NCI-H146 treated with DMSO at 0.1 percent for 48 hours (cell line): ENCODE results near the gene COPE.

Source experiments
- DNase-seq: peaks from one replicate; lab custom pipeline; 2025; ENCODE audit not compliant: unreplicated experiment; lab: John Stamatoyannopoulos, UW

Gene COPE

GRCh38 chr19:18895038-18895823 lies 24.0 kb downstream of the COPE start:
- peak; percentile 68 for DNase-seq

- peak; percentile 59 for DNase-seq
Measured at GRCh38 chr19:18894254-18895037, 24.7 kb downstream of the COPE start.

- DNase-seq = no peak
Measured at GRCh38 chr19:18893587-18894253, 25.5 kb downstream of the COPE start.

GRCh38 chr19:18889949-18890745 lies 29.0 kb downstream of the COPE start:
- DNase-seq = no peak

- no peak for DNase-seq
Measured at GRCh38 chr19:18886972-18887371, 32.2 kb downstream of the COPE start.

- no peak for DNase-seq
Measured at GRCh38 chr19:18883526-18884304, 35.5 kb downstream of the COPE start.

GRCh38 chr19:18881491-18881890 lies 37.7 kb downstream of the COPE start:
- DNase-seq = no peak

GRCh38 chr19:18879579-18880373 lies 39.4 kb downstream of the COPE start:
- DNase-seq = no peak

GRCh38 chr19:18878858-18879578 lies 40.2 kb downstream of the COPE start:
- no peak for DNase-seq

- DNase-seq = no peak
Measured at GRCh38 chr19:18878058-18878797, 41.0 kb downstream of the COPE start.

GRCh38 chr19:18876865-18877264 lies 42.3 kb downstream of the COPE start:
- no peak for DNase-seq

- no peak for DNase-seq
Measured at GRCh38 chr19:18875726-18876125, 43.5 kb downstream of the COPE start.

GRCh38 chr19:18871543-18871942 lies 47.6 kb downstream of the COPE start:
- no peak for DNase-seq

GRCh38 chr19:18870531-18871172 lies 48.5 kb downstream of the COPE start:
- DNase-seq = no peak

- no peak for DNase-seq
Measured at GRCh38 chr19:18869781-18870530, 49.2 kb downstream of the COPE start.

GRCh38 chr19:18869023-18869618 lies 50.1 kb downstream of the COPE start:
- DNase-seq = no peak
